ENCODE results near the gene PANK1. TPM values are rescaled to one million over a fixed set of nuclear protein-coding genes. Genes with fewer than 3 reads are reported as not detected.
A peak's percentile ranks its signal among the peaks of the same experiment; 100 is the strongest.
"Not testable (repeated sequence)": the region's sequence is repeated elsewhere in the genome, so short reads cannot be mapped to it uniquely, and the experiment has no call there.

Gene PANK1
- total and polyA plus RNA-seq, 7 experiments from 2014 or later: 0.24 to 5.9 (median 0.95) TPM

GRCh38 chr10:89627830-89628229, 17.2 kb downstream of the PANK1 start:
- intact Hi-C loops (cut with micrococcal nuclease): no loop called here
- H3K4me3 ChIP-seq (ENCODE audit: low read length): no peak overlapping the region
- H3K4me1 ChIP-seq (ENCODE audit: control insufficient read depth in 2 of 2, insufficient read depth in 2 of 2, low read length in 2 of 2): no peaks in the 10 kb centered on the region
- Mint-ChIP-seq H3K36me3 (no peaks in the 10 kb centered on the region), H3K27ac (no peak overlapping the region), H3K27me3 (no peaks in the 10 kb centered on the region), H3K4me1 (peaks cover 0 to 5% (median 0%) of the 10 kb centered on the region in 7 donors), H3K9me3 (peaks cover 0 to 2% (median 0%) of the 10 kb centered on the region in 11 donors), H3K4me3 (no peak overlapping the region)
- POLR2A ChIA-PET: no interaction called here
- no peak overlapping the region for H3K27ac ChIP-seq (ENCODE audit: low read depth, low read length)
- H3K9me3 ChIP-seq (ENCODE audit: control insufficient read depth in 2 of 3, low read length in 3 of 3): no peaks in the 10 kb centered on the region
- CTCF ChIA-PET: no interaction called here
- ATAC-seq (no peak), DNase-seq (no peak)
- no peaks in the 10 kb centered on the region for H3K27me3 ChIP-seq (ENCODE audit: control insufficient read depth in 2 of 2, insufficient read depth in 2 of 2, low read length in 2 of 2)
- H3K36me3 ChIP-seq (ENCODE audit: control insufficient read depth in 2 of 3, insufficient read depth in 3 of 3, low read length in 3 of 3): no peaks in the 10 kb centered on the region

GRCh38 chr10:89625041-89625765, 19.8 kb downstream of the PANK1 start:
- Mint-ChIP-seq H3K4me3 (no peak overlapping the region), H3K36me3 (peaks cover 0 to 7% (median 4%) of the 10 kb centered on the region in 5 donors), H3K9me3 (peaks cover 0 to 12% (median 5%) of the 10 kb centered on the region in 11 donors), H3K4me1 (peaks cover 0 to 5% (median 0%) of the 10 kb centered on the region in 7 donors), H3K27ac (no peak overlapping the region), H3K27me3 (no peaks in the 10 kb centered on the region)
- Histone ChIP-seq H3K9me3 (ENCODE audit: control insufficient read depth in 2 of 3, low read length in 3 of 3) (no peaks in the 10 kb centered on the region), H3K27me3 (ENCODE audit: control insufficient read depth in 2 of 2, insufficient read depth in 2 of 2, low read length in 2 of 2) (no peaks in the 10 kb centered on the region), H3K4me1 (ENCODE audit: control insufficient read depth in 2 of 2, insufficient read depth in 2 of 2, low read length in 2 of 2) (no peaks in the 10 kb centered on the region), H3K27ac (ENCODE audit: low read depth, low read length) (no peak overlapping the region), H3K36me3 (ENCODE audit: control insufficient read depth in 2 of 3, insufficient read depth in 3 of 3, low read length in 3 of 3) (no peaks in the 10 kb centered on the region), H3K4me3 (ENCODE audit: low read length) (no peak overlapping the region)
- DNase-seq (no peak), ATAC-seq (no peak)
- intact Hi-C loops (cut with micrococcal nuclease): no loop called here
- CTCF ChIA-PET: no interaction called here
- POLR2A ChIA-PET: no interaction called here

- Mint-ChIP-seq H3K9me3 (peaks cover 0 to 22% (median 9%) of the 10 kb centered on the region in 11 donors), H3K27ac (no peak overlapping the region), H3K4me3 (no peak overlapping the region), H3K36me3 (peaks cover 0 to 13% (median 7%) of the 10 kb centered on the region in 5 donors), H3K27me3 (no peaks in the 10 kb centered on the region), H3K4me1 (peaks cover 0 to 5% (median 0%) of the 10 kb centered on the region in 7 donors)
- Histone ChIP-seq H3K4me1 (ENCODE audit: control insufficient read depth in 2 of 2, insufficient read depth in 2 of 2, low read length in 2 of 2) (no peaks in the 10 kb centered on the region), H3K27me3 (ENCODE audit: control insufficient read depth in 2 of 2, insufficient read depth in 2 of 2, low read length in 2 of 2) (no peaks in the 10 kb centered on the region), H3K4me3 (ENCODE audit: low read length) (no peak overlapping the region), H3K36me3 (ENCODE audit: control insufficient read depth in 2 of 3, insufficient read depth in 3 of 3, low read length in 3 of 3) (no peaks in the 10 kb centered on the region), H3K27ac (ENCODE audit: low read depth, low read length) (no peak overlapping the region), H3K9me3 (ENCODE audit: control insufficient read depth in 2 of 3, low read length in 3 of 3) (no peaks in the 10 kb centered on the region)
- DNase-seq (no peak), ATAC-seq (no peak)
- intact Hi-C loops (cut with micrococcal nuclease): no loop called here
- ChIA-PET CTCF (no interaction called here), POLR2A (no interaction called here)
These were observed 21.0 kb downstream of the PANK1 start for GRCh38 chr10:89624020-89624419.

GRCh38 chr10:89622151-89622550, 22.9 kb downstream of the PANK1 start:
- Histone ChIP-seq H3K4me1 (ENCODE audit: control insufficient read depth in 2 of 2, insufficient read depth in 2 of 2, low read length in 2 of 2) (no peaks in the 10 kb centered on the region), H3K9me3 (ENCODE audit: control insufficient read depth in 2 of 3, low read length in 3 of 3) (no peaks in the 10 kb centered on the region), H3K27ac (ENCODE audit: low read depth, low read length) (no peak overlapping the region), H3K27me3 (ENCODE audit: control insufficient read depth in 2 of 2, insufficient read depth in 2 of 2, low read length in 2 of 2) (no peaks in the 10 kb centered on the region), H3K36me3 (ENCODE audit: control insufficient read depth in 2 of 3, insufficient read depth in 3 of 3, low read length in 3 of 3) (no peaks in the 10 kb centered on the region), H3K4me3 (ENCODE audit: low read length) (no peak overlapping the region)
- intact Hi-C loops (cut with micrococcal nuclease): no loop called here
- POLR2A ChIA-PET: no interaction called here
- CTCF ChIA-PET: no interaction called here
- no peak for ATAC-seq
- DNase-seq: no peak
- H3K27ac Mint-ChIP-seq: no peak overlapping the region
- no peaks in the 10 kb centered on the region for H3K27me3 Mint-ChIP-seq
- H3K36me3 Mint-ChIP-seq: peaks cover 0 to 16% (median 7%) of the 10 kb centered on the region in 5 donors
- H3K4me1 Mint-ChIP-seq: peaks cover 0 to 5% (median 0%) of the 10 kb centered on the region in 7 donors
- peaks cover 0 to 28% (median 9%) of the 10 kb centered on the region in 11 donors for H3K9me3 Mint-ChIP-seq
- no peak overlapping the region for H3K4me3 Mint-ChIP-seq

- no peaks in the 10 kb centered on the region for H3K27me3 ChIP-seq (ENCODE audit: control insufficient read depth in 2 of 2, insufficient read depth in 2 of 2, low read length in 2 of 2)
- no peaks in the 10 kb centered on the region for H3K9me3 ChIP-seq (ENCODE audit: control insufficient read depth in 2 of 3, low read length in 3 of 3)
- Mint-ChIP-seq H3K9me3 (peaks cover 0 to 28% (median 9%) of the 10 kb centered on the region in 11 donors), H3K27me3 (no peaks in the 10 kb centered on the region), H3K4me1 (peaks cover 0 to 5% (median 0%) of the 10 kb centered on the region in 7 donors), H3K27ac (no peak overlapping the region), H3K36me3 (peaks cover 0 to 16% (median 7%) of the 10 kb centered on the region in 5 donors), H3K4me3 (no peak overlapping the region)
- H3K4me1 ChIP-seq (ENCODE audit: control insufficient read depth in 2 of 2, insufficient read depth in 2 of 2, low read length in 2 of 2): no peaks in the 10 kb centered on the region
- no peak for ATAC-seq
- intact Hi-C loops (cut with micrococcal nuclease): no loop called here
- ChIA-PET POLR2A (no interaction called here), CTCF (no interaction called here)
- H3K27ac ChIP-seq (ENCODE audit: low read depth, low read length): no peak overlapping the region
- no peaks in the 10 kb centered on the region for H3K36me3 ChIP-seq (ENCODE audit: control insufficient read depth in 2 of 3, insufficient read depth in 3 of 3, low read length in 3 of 3)
- DNase-seq: no peak
- H3K4me3 ChIP-seq (ENCODE audit: low read length): no peak overlapping the region
These were observed 23.6 kb downstream of the PANK1 start for GRCh38 chr10:89621438-89621837.

- peaks cover 8 to 12% (median 9%) of the 10 kb centered on the region in 7 donors for H3K4me1 Mint-ChIP-seq
- H3K27ac ChIP-seq (ENCODE audit: low read depth, low read length); intact Hi-C loops (cut with micrococcal nuclease); H3K27me3 ChIP-seq (ENCODE audit: control insufficient read depth in 2 of 2, insufficient read depth in 2 of 2, low read length in 2 of 2); ATAC-seq; H3K4me3 Mint-ChIP-seq; H3K36me3 ChIP-seq (ENCODE audit: control insufficient read depth in 2 of 3, insufficient read depth in 3 of 3, low read length in 3 of 3); H3K4me3 ChIP-seq (ENCODE audit: low read length); CTCF ChIA-PET; DNase-seq; H3K27ac Mint-ChIP-seq; H3K9me3 ChIP-seq (ENCODE audit: control insufficient read depth in 2 of 3, low read length in 3 of 3); POLR2A ChIA-PET; H3K27me3 Mint-ChIP-seq; H3K4me1 ChIP-seq (ENCODE audit: control insufficient read depth in 2 of 2, insufficient read depth in 2 of 2, low read length in 2 of 2): not testable (repeated sequence)
- H3K36me3 Mint-ChIP-seq: peaks cover 0 to 16% (median 7%) of the 10 kb centered on the region in 5 donors
- peaks cover 0 to 28% (median 9%) of the 10 kb centered on the region in 11 donors for H3K9me3 Mint-ChIP-seq
These were observed 24.7 kb downstream of the PANK1 start for GRCh38 chr10:89620296-89620695.

GRCh38 chr10:89615824-89616223, 29.2 kb downstream of the PANK1 start:
- ATAC-seq (no peak), DNase-seq (no peak)
- Histone ChIP-seq H3K36me3 (ENCODE audit: control insufficient read depth in 2 of 3, insufficient read depth in 3 of 3, low read length in 3 of 3) (peaks cover 0 to 4% (median 0%) of the 10 kb centered on the region in 3 experiments), H3K27me3 (ENCODE audit: control insufficient read depth in 2 of 2, insufficient read depth in 2 of 2, low read length in 2 of 2) (no peaks in the 10 kb centered on the region), H3K27ac (ENCODE audit: low read depth, low read length) (no peak overlapping the region), H3K9me3 (ENCODE audit: control insufficient read depth in 2 of 3, low read length in 3 of 3) (no peaks in the 10 kb centered on the region), H3K4me3 (ENCODE audit: low read length) (no peak overlapping the region), H3K4me1 (ENCODE audit: control insufficient read depth in 2 of 2, insufficient read depth in 2 of 2, low read length in 2 of 2) (peaks cover 5 to 11% of the 10 kb centered on the region in 2 donors)
- peaks cover 0 to 24% (median 7%) of the 10 kb centered on the region in 11 donors for H3K9me3 Mint-ChIP-seq
- H3K4me1 Mint-ChIP-seq: peaks cover 16 to 27% (median 22%) of the 10 kb centered on the region in 7 donors
- peak overlapping the region in 3 of 10 donors; percentile 5 to 28 (median 8) for H3K4me3 Mint-ChIP-seq
- H3K36me3 Mint-ChIP-seq: peaks cover under 1 to 14% (median 7%) of the 10 kb centered on the region in 5 donors
- H3K27ac Mint-ChIP-seq: peak overlapping the region in 4 of 9 donors; percentile 2 to 72 (median 8)
- CTCF ChIA-PET: no interaction called here
- intact Hi-C loops (cut with micrococcal nuclease): no loop called here
- POLR2A ChIA-PET: no interaction called here
- no peaks in the 10 kb centered on the region for H3K27me3 Mint-ChIP-seq

All from naive thymus-derived CD4-positive, alpha-beta T cell (primary cell).